ENCODE measurements around the gene CCDC197. TPM values are rescaled to one million over a fixed set of nuclear protein-coding genes. Genes with fewer than 3 reads are reported as not detected.

CCDC197 gene
- total and polyA plus RNA-seq, 9 of the 15 experiments (the other 6 are each of a cell fraction or from before 2014, with no cell fraction given) = not detected

GRCh38 chr14:94047581-94047980 is 50.5 kb downstream of the CCDC197 start:
- Histone ChIP-seq H3K27me3 (ENCODE audit: control insufficient read depth in 2 of 2, insufficient read depth in 2 of 2, low read length in 2 of 2) (no peaks in the 10 kb centered on the region), H3K4me1 (replicated peaks in 1 of 2; ENCODE audit: control insufficient read depth in 2 of 2, insufficient read depth in 2 of 2, low read length in 2 of 2) (peaks cover 0 to 6% of the 10 kb centered on the region in 2 experiments; a peak in 2 of 5 replicates), H3K4me3 (no peak overlapping the region), H3K4me2 (ENCODE audit: insufficient read depth, low read length) (no peak overlapping the region), H3K9me1 (ENCODE audit: control insufficient read depth, insufficient read depth, low read length) (no peaks in the 10 kb centered on the region), H3K9me3 (replicated peaks; ENCODE audit: control insufficient read depth, insufficient read depth, low read depth, low read length) (no peaks in the 10 kb centered on the region), H3K79me2 (ENCODE audit: control insufficient read depth, insufficient read depth, low read length) (no peaks in the 10 kb centered on the region), H3K9ac (ENCODE audit: insufficient read depth in 1 of 2, low read depth in 2 of 2, low read length in 2 of 2) (no peak overlapping the region), H3K27ac (ENCODE audit: extremely low read depth, low read depth, low read length) (no peak overlapping the region), H4K20me1 (replicated peaks; ENCODE audit: control insufficient read depth, insufficient read depth, low read length) (no peaks in the 10 kb centered on the region), H3K36me3 (ENCODE audit: control insufficient read depth, insufficient read depth, low read length) (peaks cover 71% of the 10 kb centered on the region; the same call in 2 of the 3 replicates), H2AFZ (ENCODE audit: low read depth, low read length) (no peak overlapping the region)
- no TSS peak for BruUV-seq (replicated peaks)
- no peak for DNase-seq (ENCODE audit: extremely low read depth in 1 of 4, low spot score in 3 of 4)
- in situ Hi-C loops (cut with MboI) (no loop called here), intact Hi-C loops (cut with micrococcal nuclease) (no loop called here)
- FAIRE-seq = no peak
- POLR2A ChIA-PET = no interaction called here
- no peak for ATAC-seq
- WGBS (ENCODE audit: insufficient coverage, low coverage, missing lambda C conversion rate) = no CpG with 5 or more reads among the region's 3 CpGs
- CTCF ChIA-PET (ENCODE audit: low intra/inter-chr PET ratio) = no interaction called here
- TF ChIP-seq ZNF174 (CRISPR knock-in tag; IDR thresholded peaks at IDR 0.05) = no peak
- TF ChIP-seq, protein P1, sequence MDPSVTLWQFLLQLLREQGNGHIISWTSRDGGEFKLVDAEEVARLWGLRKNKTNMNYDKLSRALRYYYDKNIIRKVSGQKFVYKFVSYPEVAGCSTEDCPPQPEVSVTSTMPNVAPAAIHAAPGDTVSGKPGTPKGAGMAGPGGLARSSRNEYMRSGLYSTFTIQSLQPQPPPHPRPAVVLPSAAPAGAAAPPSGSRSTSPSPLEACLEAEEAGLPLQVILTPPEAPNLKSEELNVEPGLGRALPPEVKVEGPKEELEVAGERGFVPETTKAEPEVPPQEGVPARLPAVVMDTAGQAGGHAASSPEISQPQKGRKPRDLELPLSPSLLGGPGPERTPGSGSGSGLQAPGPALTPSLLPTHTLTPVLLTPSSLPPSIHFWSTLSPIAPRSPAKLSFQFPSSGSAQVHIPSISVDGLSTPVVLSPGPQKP (CRISPR knock-in tag; IDR thresholded peaks at IDR 0.05) = no peak
- no peak for TF ChIP-seq ZBTB7A (IDR thresholded peaks at IDR 0.05; ENCODE audit: borderline replicate concordance, control insufficient read depth, low read depth, low read length)
- TF ChIP-seq TEAD4 (IDR thresholded peaks at IDR 0.05; ENCODE audit: low read length) = no peak
- TF ChIP-seq TEAD4 (CRISPR knock-in tag; IDR thresholded peaks at IDR 0.05; ENCODE audit: borderline replicate concordance) = no peak
- no peak for TF ChIP-seq OTX1 (CRISPR knock-in tag; IDR thresholded peaks at IDR 0.05)
- TF ChIP-seq SIX5 (IDR thresholded peaks at IDR 0.05; ENCODE audit: borderline replicate concordance in 1 of 2, insufficient read depth in 1 of 2, low read depth in 1 of 2, low read length in 2 of 2) = no peak
- TF ChIP-seq ZNF121 (CRISPR knock-in tag; conservative IDR thresholded peaks at IDR 0.05) = no peak
- TF ChIP-seq, protein P2, sequence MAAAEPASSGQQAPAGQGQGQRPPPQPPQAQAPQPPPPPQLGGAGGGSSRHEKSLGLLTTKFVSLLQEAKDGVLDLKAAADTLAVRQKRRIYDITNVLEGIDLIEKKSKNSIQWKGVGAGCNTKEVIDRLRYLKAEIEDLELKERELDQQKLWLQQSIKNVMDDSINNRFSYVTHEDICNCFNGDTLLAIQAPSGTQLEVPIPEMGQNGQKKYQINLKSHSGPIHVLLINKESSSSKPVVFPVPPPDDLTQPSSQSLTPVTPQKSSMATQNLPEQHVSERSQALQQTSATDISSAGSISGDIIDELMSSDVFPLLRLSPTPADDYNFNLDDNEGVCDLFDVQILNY (CRISPR knock-in tag; IDR thresholded peaks at IDR 0.05) = no peak
